DOHH2 (cell line): ENCODE results near the gene TIAL1.

Experiments used
- EZH2phosphoT487 ChIP-seq: fragments of 200-600 bp; sonication (generic); IDR thresholded peaks from 2 replicates; pipeline ENCODE4 v1.6.1; 2017; ENCODE audit warnings: borderline replicate concordance, mild to moderate bottlenecking, antibody characterized with exemption, low read length, moderate library complexity, mixed read lengths
- TF ChIP-seq, protein P1 (sequence below): fragments of 200-600 bp; sonication (generic); IDR thresholded peaks from one replicate; pipeline ENCODE4 v1.5.1; 2014; ENCODE audit warnings: antibody characterized with exemption, mild to moderate bottlenecking, low read depth, low read length; ENCODE audit not compliant: poor library complexity, severe bottlenecking

DNA sequence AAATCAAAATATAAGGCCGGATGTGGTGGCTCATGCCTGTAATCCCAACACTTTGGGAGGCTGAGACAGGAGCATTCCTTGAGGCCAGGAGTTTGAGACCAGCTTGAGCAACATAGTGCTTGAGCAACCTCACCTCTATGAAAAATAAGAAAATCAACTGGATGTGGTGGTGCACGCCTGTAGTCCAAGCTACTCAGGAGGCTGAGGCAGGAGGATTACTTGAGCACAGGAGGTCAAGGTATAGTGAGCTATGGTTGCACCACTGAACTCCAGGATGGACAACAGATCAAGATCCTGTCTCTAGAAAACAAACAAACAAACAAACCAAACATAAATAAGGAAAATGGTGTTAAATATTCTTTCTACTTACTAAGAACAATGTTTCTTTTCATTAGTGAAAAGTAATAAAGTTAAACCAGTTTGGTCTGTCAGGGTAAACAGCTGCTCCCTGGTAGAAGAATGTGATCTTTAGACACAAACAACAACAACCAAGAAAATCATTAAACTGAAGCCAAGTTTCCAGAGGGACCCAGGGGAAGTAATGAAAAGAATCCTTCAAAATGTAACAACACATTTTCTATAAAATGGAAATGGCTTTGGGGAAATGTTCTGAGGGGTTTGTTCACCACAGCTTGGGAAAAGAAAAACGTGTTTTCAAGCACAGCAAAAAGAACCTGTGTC, 36.9 kb upstream of the TIAL1 start:
- no peak for TF ChIP-seq EZH2phosphoT487
- TF ChIP-seq, protein P1, sequence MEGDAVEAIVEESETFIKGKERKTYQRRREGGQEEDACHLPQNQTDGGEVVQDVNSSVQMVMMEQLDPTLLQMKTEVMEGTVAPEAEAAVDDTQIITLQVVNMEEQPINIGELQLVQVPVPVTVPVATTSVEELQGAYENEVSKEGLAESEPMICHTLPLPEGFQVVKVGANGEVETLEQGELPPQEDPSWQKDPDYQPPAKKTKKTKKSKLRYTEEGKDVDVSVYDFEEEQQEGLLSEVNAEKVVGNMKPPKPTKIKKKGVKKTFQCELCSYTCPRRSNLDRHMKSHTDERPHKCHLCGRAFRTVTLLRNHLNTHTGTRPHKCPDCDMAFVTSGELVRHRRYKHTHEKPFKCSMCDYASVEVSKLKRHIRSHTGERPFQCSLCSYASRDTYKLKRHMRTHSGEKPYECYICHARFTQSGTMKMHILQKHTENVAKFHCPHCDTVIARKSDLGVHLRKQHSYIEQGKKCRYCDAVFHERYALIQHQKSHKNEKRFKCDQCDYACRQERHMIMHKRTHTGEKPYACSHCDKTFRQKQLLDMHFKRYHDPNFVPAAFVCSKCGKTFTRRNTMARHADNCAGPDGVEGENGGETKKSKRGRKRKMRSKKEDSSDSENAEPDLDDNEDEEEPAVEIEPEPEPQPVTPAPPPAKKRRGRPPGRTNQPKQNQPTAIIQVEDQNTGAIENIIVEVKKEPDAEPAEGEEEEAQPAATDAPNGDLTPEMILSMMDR = no peak
